IPS DF 4.7 (cell line): ENCODE data around the gene SLC2A2.

Source experiments
- DNase-seq: peaks from one replicate; pipeline ENCODE4 v3.0.0-alpha.2; 2013; ENCODE audit warnings: low spot score; ENCODE audit errors: extremely low read depth

The SLC2A2 gene

DNA sequence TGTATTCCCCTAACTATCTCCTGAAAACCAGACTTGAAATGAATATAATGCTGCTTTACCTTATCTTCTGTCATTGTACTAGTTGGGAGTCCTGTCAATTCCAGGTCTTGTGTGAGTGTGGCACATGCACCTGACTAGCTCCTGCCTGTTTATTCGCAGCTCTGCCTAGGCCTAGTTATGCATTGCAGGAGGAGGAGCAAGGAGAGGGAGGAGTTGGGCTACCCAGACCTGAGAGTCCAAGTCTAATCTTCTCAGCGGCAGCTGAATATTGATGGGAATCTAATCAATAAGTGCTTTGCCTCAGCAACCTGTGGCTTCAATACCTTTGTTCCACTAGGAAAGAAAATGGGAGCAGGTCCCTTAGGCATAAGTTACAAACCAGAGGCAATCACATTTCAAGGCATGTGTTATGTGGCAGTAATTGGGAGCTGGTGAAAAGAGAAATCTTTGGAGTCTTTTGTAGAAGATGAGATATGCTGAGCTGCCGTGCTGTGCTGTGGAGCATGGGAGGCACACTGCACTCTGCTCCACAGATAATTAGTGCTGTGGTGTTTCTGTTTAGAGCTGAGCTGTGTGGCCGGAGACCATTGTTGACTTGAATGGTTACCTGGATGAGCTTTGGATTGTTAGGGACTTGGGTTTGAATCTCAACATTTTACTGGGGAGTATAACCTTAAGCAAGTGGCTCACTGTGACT, at the start of gene SLC2A2:
Gene SLC2A2, minus strand, starts transcription at position 124 of the 697 bp plus-strand sequence. Its CDS starts 50 bp downstream, at position 74.
- DNase-seq: no peak

DNA sequence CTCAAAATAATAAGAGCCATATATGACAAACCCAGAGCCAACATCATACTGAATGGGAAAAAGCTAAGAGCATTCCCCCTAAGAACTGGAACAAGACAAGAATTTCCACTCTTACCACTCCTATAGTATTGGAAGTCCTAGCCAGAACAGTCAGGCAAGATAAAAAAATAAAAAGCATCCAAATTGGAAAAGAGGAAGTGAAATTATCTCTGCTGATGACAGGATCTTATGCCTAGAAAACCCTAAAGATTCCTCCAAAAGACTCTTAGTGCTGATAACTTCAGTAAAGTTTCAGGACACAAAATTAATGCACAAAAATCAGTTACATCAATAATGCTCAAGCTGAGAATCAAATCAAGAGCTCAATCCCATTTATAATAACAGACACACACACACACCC, 45.9 kb upstream of the SLC2A2 start:
- no peak for DNase-seq

DNA sequence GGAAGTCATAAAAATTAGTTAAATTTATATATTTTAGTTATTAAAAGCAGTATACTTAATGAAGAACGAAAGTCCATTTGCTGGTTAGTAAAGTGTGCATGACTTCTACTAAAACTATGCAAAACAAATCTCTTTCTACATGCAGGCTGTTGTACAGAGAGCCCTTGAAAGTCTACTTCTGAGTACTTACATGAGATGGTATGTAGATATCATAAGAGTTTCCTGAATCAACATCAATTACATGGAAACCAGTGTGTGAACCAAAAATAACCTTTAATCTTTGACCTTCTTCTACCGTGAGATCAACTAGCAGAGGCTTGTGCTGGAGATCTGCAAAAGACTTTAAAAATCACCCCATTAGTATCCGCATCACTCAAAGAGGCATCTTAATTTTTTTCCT, 42.1 kb upstream of the SLC2A2 start:
- no peak for DNase-seq

DNA sequence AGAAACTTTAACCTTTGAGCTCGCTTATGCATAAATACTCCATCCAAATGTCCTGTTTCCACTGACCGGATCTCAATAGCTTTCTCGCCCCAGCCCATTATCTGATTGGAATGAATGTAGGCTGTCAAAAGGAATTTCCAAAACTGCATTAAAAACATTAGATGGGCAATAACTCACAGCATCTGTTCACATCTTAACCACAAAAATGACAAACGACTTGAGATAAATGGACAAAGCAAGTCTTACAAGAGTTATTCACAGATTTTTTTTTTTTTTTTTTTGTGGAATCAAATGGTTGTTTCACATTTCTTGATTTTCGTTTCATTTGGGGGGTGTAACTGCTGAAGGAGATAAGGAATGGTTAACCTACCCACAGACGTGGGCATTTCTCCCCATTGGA, 39.7 kb upstream of the SLC2A2 start:
- no peak for DNase-seq

DNA sequence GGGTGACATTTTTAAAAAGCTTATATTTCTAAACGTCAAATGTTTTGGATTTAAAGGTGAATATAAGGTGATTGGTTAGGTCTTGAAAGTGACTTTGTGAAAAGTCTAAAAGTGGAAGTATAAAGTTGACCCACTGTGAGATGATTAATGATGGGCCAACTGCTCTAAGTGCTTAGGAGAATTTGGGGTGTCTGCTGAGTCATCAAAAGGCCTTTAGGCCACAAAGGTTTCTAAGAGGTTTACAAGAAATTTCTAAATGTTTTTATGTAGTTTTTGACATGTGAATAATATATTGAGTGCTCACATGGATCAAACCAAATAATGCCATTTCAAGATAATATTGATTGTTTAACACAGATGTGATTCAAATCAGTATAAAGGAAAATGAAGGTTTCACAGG, 39.2 kb upstream of the SLC2A2 start:
- no peak for DNase-seq

DNA sequence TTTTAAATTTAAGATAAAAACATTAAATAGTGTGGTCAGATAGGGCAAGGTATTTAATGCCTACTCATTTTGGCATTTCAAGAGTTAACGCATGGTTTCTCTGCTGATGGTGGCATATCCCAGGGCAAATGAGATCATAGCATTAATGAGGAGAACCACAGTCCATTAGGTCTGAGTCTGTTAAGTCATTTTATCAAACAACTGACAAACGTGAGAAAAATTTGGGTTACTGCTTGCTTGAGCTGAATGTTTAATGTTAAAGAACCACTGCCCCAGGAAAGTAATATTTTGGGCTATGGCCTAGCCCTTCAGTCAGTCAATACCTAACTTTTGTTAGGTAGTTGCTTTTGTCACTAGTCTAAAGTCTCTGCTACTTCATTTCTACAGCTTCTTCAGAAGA, 37.9 kb upstream of the SLC2A2 start:
- DNase-seq: no peak

DNA sequence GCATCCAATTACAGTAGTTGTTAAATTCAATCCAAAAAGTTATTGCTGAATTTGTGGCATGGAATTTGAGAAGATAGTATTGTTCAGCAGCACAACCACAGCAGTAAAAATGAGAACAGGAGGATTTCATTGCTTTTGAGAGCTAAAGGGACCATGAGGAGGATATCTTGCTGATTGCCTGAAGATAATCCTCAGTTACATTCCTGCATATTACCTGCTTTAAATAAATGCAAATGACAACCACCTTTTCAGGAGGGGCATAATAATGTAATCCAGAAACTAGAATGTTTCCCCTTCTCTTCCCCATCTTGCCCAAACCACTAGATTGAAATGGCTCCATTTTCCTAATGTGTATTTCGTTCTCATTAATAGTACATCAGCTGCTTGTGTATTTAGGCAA, 35.2 kb upstream of the SLC2A2 start:
- DNase-seq: no peak

DNA sequence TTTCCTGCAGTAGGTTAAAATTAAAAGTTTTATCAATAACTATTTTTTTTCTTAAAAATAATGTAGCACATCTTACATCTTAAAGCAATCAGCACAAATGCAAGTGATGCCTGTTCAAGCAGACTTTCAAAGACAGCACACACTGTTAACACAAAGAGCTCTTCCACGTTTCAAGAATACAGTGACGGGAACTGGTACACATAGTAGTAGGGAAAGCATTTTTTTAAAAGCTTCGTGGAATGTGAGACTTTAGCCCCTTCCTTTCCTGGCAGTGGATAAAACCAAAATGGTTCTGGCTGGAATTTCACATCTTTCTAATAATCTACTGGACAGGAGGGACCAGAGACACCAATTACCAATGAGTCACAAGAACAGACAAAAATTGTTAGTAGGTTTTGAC, 33.5 kb upstream of the SLC2A2 start:
- no peak for DNase-seq

DNA sequence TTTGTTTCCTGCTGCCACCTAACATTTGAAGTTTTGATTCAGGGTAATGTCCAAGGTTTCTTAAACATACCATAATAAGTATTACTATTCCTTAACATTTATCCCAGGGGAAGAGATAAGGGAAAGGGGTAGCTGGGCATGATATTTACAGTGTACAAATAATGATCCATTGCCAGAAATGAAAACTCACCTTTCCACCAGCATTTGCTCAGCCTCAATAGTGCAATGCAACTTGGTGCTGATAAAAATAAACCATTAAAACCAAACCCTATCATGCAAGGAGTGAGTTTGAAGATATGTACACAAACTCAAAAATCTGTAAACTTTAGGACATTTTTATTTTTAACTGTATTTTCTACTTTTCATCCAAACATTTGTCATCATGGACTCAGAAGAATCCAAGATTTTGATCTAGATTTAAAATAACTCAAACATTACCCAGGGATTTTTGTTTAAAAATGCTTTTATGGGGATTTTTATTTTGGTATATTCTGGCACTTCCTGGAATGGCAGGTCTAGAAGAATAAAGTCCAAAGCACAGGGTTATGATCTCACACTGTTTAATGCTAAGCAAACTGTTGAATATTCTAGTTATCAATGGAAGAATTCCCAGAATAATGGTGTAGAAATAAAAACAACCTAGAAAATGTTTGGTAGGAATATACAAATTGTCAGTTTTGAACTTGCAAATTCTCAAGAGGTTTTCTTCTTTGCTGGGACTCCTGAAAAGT, 32.5 kb upstream of the SLC2A2 start:
- DNase-seq: no peak

DNA sequence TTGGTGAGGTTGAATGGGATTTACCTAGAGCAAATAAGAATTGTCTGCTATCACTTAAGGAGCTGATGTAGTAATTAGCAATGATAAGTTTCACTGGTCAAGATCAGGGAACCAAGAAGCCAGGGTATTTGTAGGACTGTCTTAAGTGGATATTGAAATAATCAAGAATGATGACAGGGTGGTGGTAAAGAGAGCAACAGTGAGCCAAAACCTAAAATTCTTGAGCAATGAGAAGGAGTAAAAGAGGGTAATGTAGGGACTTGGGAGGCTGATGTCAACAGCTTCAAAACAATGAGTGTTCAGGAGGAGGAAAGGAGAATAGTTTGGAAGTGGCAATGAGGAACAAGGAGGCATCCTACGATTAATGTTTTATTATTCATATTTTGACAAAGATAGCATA, 31.5 kb upstream of the SLC2A2 start:
- no peak for DNase-seq

DNA sequence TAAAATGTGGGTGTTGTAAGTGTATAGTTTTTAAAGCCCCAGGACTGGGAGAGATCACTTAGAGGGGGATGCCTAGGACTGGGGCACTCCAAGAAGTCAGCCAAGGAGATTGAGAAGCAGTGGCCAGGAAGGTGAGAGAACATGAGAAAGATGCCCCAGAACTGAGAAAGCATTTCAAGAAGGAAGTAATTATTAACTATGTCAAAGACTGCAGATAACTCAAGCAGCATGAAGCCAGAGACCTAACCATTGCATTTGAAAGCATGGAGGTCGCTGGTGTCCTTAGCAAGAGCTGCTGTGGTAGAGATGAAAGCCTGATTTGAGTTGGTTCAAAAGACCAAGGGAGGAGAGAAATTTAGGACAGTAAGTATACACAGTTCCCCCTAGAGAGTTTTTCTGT, 30.6 kb upstream of the SLC2A2 start:
- DNase-seq: no peak

DNA sequence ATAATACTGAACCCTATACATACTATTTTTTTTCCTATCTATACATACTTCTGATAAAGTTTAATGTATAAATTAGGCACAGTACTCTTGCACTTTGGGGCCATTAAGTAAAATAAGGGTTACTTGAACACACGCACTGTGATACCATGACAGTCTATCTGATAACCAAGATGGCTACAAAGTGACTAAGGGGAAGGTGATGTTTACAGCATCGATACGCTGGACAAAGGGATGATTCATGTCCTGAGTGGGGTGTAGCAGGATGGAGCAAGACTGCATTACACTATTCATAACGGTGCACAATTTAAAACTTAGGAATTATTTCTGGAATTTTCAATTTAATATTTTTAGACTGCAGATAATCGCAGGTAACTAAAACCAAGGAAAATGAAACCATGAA, 30.0 kb upstream of the SLC2A2 start:
- no peak for DNase-seq

DNA sequence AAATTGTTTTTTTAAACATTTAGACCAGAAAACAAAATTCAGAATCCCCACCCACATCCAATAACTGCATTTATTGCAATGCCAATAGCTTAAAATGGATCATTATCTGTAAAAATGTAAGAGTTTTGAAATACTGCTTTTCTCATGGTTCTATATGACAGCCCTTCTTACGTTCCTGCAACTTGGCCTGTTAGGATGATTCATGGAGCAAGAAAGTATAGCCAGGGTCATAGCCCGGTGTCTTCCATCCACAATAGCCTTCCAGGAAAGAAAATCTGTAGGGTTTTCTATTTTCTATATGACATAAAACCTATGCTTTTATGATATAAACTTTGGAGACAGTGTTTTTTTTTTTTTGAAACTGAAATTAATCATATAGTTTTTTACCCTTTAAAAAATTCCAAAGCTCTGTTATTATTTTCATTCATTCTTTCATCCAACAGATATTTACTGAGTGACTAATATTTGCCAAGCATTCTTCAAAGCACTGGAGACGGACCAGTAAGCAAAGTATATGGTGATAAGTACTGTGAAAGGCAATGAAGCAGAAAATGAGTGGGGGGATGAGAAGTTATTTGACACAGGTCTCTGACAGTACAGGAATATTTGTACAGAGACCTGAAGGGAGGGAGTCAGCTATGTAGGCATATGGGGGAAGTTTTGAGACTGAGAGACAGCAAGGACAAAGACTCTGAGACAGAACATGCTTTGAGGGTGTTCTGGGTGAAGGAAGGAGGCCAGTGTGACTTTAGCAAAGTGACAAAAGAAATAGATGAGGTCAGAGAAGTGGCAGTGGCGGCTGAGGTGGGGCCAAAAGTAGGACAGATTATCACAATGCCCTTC, 29.0 kb upstream of the SLC2A2 start:
- no peak for DNase-seq

DNA sequence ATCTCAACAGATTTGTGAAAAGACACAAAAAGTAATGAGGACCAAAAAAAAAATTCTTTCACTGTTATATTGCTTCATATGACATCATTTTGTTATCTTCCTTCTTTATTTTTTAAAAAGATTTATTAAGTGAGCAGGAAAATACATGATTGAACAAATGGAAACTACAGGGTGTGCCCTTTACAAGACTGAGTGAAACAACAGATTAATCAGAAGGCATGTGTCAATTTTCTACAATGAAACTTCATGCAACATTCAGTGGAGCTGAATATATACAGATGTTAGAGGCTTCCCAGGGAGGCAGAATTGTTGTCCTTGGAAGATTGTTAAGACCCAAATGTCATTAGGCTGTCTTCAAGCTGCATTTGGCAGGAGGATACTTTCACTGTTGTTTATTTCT, 28.4 kb upstream of the SLC2A2 start:
- no peak for DNase-seq

DNA sequence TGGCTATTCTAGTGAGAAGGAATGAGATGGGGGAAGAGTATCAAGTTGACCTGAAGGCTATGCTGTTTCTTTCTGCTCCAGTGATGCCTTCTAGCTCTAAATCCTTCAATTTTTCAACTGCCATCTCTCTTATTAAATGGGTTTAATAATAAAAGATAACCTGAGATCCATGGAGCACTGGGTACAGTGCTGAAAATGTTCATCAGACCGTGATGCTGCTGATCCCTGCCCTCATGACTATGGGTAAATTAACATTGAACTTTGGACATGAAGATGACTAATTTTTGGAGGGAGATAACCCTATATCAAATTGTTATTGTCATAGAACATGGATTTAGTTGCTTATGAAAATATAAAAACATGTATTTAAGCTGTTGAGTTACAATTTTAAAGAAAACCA, 27.7 kb upstream of the SLC2A2 start:
- DNase-seq: no peak

DNA sequence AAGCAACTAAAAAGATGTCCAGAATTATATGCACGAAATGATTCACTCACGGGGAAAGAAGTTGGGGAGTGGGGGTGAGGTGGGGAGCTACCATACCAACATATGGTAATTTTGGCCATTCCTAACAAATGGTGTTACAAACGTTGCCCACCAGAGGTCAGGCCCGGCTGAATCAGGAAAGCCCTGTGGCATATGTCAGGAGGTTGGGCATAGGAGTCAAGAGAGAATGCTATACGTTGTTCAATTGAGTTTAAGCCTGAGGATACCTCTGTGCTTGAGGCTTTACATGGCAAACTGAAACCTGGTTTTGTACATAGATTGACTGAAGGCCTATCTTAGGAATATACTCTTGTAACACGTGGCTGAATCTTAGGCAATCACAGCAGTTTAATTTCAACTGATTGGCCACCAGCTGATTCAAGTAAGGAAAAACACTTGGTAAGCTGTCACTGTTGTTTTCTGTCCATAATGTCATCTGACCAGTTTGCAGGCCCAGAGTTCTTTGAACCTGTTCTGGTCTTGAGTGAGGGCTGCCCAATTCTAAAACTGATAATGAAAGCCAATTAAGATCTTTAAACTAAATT, 23.4 kb upstream of the SLC2A2 start:
- peak; percentile 60 for DNase-seq

DNA sequence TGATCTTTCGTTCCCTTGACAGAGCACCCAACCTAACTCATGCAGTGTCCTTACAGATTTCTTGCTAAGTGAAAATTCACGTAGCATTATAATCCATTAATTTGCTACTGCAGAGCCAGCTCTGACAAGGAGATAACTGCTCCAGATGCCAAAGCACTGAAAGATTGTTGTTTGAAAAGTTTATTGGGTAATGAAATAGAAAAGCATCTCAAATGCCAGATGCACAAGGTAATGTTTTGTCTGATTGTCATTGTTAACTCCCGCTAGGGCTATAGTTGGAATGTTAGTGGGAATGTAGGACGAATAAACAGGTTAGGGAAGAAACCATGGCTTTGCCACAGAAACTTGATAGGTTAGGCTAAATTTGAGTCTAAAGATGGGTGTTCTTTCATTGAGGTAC, 20.2 kb upstream of the SLC2A2 start:
- no peak for DNase-seq

DNA sequence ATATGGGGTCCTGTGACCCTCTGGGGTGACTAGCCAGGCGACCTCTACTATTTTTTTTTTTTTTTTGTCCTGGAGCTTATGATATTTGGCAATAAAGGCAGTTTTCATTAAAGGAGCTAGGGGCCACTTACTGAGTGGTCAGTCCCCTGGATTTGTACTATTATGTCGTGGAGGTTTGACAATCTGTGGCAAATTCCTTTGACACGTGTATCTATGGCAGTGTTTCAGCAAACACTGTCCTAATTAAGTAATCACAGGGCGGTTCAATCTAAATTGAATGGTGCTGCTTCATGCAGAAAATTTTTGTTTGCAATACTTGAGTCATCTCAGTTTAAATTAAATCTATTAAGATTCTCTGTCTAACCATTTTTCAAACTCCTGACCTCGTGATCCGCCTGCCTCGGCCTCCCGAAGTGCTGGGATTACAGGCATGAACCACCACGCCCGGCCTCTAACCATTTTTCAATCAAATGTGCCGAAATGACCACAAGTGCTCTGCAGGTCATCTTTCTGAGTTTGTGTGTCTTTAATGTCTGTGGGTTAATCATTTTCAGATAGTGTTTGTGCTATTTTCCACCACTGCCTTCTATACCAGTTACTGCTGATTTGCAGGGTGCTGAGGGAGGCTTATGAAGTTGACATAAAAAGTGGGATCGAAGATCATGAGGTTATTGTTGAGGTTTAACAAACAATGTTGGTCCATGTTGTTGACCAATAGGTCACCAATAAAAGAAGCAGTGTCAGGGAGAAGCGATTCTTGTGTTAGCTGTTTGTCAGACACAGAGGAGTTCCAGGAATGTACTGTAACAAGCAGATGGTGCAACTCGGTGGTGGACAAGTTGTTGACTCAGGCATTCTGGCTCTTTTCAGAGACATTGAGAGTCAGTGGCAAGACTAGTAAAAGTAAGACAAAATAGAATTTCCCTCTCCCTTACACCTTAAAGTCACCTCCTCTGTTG, 18.6 kb upstream of the SLC2A2 start:
- DNase-seq: no peak

DNA sequence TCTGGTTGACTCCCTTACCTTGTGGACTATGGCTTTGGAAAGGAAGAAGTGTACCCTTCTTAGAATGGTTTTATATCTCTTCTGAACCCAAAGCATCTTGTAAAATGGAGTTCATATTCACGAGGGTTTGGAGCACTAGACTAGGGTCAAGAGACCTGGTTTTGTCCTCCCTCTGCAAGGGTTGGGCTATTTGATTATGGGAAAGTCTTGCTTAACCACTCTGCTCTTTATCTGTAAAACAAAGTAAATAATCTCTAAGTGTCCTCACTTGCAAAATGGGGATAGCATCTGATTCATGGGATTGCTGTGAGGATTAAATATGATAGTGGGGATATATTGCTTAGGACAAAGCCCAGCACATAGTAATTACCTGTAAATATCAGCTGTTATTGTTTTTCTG, 17.9 kb upstream of the SLC2A2 start:
- DNase-seq: no peak

DNA sequence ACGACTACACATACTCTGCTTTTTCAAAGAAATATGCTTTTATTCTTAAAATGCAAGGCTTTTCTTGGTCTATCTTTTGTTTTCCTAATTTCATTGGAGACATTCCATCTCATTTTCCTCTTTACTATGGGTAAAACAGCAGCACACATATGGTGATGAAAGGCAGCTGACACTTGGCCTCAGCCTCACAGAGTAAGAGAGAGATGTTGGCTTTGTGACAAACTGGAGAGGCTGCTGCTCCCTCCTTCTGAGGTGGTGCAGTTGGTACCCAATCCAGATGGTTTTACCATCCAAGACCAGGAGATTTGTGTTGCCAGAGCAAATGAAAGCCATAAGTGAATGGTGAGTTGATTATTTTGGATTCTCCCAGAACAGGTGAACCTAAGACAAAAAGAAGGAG, 13.2 kb upstream of the SLC2A2 start:
- DNase-seq: no peak

DNA sequence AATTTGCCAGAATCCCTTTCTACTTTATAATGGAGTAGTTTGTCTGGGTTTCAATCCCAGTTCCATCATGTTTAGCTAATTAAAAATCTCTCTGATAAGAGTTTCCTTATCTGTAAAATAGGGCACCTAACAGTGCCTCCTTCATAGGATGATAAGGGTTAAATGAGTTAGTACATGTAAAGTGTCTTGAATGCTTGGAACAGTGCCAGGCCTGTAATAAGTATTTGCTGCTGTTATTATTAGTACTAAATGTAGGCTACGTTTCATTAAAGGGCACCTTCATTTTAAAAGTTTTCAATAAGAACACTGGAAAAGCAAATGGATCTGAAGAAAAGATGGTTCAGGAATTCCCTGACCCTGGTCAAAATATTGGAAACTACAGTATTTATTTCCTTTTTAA, 11.8 kb upstream of the SLC2A2 start:
- no peak for DNase-seq
